H1 (cell line): ENCODE measurements around the gene KAT8. TPM values are rescaled to one million over a fixed set of nuclear protein-coding genes. Genes with fewer than 3 reads are reported as not detected.
A peak's percentile ranks its signal among the peaks of the same experiment; 100 is the strongest.

Source experiments
- HDAC6 ChIP-seq: IDR thresholded peaks from one replicate; pipeline ENCODE4 v1.7.1; 2012; ENCODE audit warnings: low read depth, mild to moderate bottlenecking, inconsistent platforms, low read length, moderate library complexity
- POU5F1 ChIP-seq: IDR thresholded peaks from 2 replicates; pipeline ENCODE4 v1.6.1; 2011; ENCODE audit warnings: low read depth, mild to moderate bottlenecking, low read length, moderate library complexity
- RAD21 ChIP-seq, 2 experiments: IDR thresholded peaks in 1 of 2; conservative IDR thresholded peaks in 1 of 2; 2 replicates each; pipeline ENCODE4 v1.6.1; 2011; ENCODE audit warnings: low read depth in 2 of 2, low read length in 2 of 2, improper control_type of control experiment in 1 of 2, inconsistent platforms in 1 of 2, mild to moderate bottlenecking in 1 of 2, moderate library complexity in 1 of 2
- RNF2 ChIP-seq: fragments of 200-900, 300-1000 bp; sonication (generic); IDR thresholded peaks from 2 replicates; pipeline ENCODE4 v1.7.1; 2016; ENCODE audit warnings: borderline replicate concordance, low read depth, mild to moderate bottlenecking, antibody characterized with exemption, low read length; ENCODE audit not compliant: poor library complexity, severe bottlenecking; ENCODE audit errors: missing control alignments
- SP4 ChIP-seq: IDR thresholded peaks from 2 replicates; pipeline ENCODE4 v1.6.1; 2012; ENCODE audit warnings: low read length, inconsistent platforms
- TAF7 ChIP-seq: optimal IDR thresholded peaks from 2 replicates; pipeline ENCODE3; 2011; ENCODE audit warnings: low read depth, mild to moderate bottlenecking, inconsistent platforms, low read length, moderate library complexity, borderline replicate concordance
- polyA plus RNA-seq, 7 experiments: library from polyadenylated mRNA; depleted of rRNA in 3 of 7; stranded (reverse) in 5 of 7; unstranded in 2 of 7; fragments of >200 nt in 5 of 7; fragments of 200-250 nt in 2 of 7; gene quantifications; 1 replicate in 5 of 7; 2 replicates in 1 of 7; 4 replicates in 1 of 7; pipeline versions ENCODE4 v1.2.1 to v1.2.3, GENCODE V29; 2011 to 2013; ENCODE audit warnings: missing spikeins in 2 of 7, mixed read lengths in 2 of 7
- total RNA-seq: library from RNA; stranded (reverse); fragmentation: NEBNext Ultra II Directional; extraction: Animal tissue kit (Norgen Biotek cat#: 25700); gene quantifications from 2 replicates; pipeline ENCODE4 v1.2.1, GENCODE V29; 2021

The KAT8 gene
- total and polyA plus RNA-seq, 2 of the 8 experiments (the other 6 are each of a cell fraction or from before 2014, with no cell fraction given) = 52.6 to 61.6 TPM

- TF ChIP-seq TAF7 (peak; percentile 29), RNF2 (no peak), RAD21 (IDR thresholded peaks at IDR 0.05 in 1 of 2, conservative IDR thresholded peaks at IDR 0.05 in 1 of 2; ENCODE audit: low read depth in 2 of 2, low read length in 2 of 2) (peak in 1 of 2 experiments; percentile 21; a peak in 1 of 4 replicates), SP4 (no peak), HDAC6 (no peak), POU5F1 (no peak)
These were observed 13.4 kb downstream of the KAT8 start (continued) for GRCh38 chr16:31130899-31131298.
